Kasumi-1 (cell line): ENCODE data around the gene RAMP3.

Source experiments
- DNase-seq, 2 experiments: peaks; one replicate each; lab custom pipeline; 2025; lab: John Stamatoyannopoulos, UW

The RAMP3 gene

DNA sequence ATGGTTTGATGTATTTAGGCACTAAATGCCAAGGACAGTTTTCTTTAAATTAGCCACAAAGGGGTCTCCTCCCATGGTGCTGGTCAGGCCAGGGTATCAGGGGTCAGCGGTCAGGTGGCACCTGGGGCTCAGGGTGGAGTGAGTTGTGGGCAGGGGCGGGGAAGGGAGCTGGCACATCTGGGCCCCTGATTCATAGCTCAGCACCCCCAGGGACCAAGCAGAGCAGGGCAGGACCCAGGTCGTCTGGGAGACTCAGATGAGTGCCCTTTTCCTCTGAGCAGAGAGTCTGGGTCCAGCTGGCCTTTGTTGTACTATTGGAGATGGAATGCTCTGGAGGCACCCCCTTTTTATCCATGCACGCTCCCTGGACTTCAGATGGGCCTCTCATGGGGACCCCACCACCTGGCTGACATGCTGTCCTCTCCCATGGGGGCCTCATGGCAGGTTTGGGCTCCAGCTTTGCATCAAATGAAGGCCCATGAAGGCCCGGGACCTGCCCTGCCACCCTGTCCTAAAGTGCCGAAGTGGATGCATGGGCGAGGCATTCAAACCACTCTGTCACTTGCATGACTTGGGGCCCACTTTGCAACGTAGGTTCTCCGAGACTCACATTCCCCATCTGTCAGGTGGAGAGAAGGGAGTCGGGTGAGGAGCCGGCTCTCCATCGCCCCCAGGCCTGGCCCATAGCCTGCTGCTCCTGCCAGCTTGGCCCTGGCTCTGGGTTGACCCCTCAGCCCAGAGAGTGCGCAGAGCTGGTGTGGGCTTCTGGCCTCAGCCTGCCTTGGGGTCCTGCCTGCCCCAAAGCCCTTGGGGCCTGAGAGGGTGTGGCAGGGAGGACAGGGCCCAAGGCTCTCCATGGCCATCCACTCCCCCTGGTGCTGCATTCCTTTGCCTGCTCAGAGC, 66.4 kb downstream of the RAMP3 start:
- no peak for DNase-seq

DNA sequence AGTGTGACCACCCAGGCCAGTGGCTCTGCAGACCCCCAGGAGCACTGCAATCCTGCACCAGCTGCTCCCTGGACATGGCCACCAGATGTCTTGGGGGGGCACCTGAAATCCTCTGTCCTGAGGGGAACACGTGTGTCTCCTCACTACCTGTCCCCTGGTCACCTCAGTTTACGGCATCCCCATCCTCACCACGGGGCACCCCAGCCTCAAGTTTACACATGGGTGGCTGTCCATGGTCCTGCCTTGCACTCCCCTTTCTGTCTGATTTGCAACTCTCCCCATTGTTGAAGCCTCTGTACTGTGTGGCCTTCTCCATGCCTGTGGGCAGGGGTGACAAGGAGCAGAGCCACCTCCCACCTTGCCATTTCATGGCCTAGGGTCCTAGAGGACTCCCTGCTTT, 67.2 kb downstream of the RAMP3 start:
- DNase-seq, result peak; percentile 9 to 12

DNA sequence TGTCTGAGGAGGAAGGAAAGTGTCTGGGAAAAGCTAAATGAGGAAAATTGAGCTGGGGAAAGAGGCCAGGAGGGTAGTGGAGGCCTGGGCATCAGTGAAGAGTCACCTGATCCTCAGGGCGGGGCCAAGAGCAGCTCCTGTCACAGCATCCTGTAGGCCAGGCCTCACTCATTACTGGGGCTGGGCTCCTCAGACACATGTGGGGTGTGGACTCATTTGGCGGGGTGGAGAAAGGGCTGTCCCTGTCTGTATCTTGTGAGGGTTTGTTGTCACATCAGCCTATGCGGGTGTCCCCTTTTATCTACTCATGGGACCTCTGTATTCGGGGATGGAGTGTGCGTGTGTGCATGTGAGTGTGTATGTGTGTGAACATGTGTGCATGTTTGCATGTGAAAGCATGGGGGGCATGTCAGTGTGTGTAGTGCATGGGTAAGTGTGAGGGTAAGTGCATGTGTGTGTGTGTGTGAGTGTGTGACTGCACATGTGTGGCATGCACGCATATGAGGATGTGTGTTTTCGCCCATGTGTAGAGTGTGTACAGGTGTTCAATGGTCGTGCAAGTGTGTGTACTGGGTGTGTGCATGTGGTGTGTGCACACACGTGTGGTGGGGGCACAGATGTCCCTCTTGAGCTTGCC, 67.8 kb downstream of the RAMP3 start:
- DNase-seq, result no peak

DNA sequence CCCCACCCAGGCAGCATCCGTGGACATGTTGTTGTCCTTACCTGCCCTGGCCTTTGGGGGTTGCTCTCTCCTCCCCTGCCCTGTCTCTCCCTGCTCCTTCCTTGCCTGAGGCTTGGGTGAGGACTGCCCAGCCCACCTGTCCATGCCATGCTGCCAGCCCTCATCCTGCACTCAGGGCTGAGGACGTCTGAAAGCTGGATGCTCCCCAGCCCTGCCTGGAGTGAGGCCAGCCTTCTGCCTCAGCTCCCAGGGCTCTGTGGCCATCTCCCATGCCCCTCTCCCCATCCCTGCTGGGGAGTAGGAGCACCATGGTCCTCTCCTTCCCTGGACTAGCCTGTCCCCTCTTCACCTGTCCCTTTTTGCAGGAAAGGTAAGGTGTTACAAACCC, 68.4 kb downstream of the RAMP3 start:
- DNase-seq, result no peak

DNA sequence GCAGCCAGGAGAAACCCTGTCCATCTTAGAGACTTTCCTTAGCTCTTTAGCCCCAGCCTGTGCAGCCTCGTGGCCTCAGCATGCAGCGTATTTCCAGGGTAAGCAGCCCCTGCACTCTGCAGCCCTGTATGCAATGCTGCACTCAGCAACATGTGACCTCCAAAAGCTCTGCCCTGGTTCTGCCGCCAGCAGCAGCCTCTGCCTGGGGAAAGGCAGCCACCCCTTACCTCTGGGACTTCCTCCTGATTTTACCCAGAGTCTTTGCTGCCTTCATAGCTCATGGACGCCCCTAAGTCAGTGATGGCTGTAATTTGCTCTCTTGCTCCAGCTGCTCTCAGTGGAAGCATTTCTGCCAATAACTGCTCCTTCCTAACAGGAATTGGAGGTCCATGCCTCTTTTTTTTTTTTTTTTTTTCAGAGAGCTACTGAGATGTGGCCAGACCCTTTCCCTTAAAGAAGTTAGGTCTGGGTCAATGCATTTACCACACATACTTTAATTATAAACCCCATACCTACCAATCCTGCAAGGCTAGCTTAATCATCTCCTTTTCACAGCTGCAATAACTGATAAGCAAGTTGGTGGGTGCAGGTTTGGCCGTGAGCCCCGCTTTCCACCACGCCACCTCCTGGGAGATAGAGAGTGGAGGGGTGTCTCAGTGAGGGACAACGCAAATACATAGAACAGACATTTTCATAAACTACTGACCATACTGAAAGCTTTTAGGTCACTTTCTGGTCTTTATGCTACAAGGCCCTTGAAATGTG, 71.7 kb downstream of the RAMP3 start:
- DNase-seq, result no peak

DNA sequence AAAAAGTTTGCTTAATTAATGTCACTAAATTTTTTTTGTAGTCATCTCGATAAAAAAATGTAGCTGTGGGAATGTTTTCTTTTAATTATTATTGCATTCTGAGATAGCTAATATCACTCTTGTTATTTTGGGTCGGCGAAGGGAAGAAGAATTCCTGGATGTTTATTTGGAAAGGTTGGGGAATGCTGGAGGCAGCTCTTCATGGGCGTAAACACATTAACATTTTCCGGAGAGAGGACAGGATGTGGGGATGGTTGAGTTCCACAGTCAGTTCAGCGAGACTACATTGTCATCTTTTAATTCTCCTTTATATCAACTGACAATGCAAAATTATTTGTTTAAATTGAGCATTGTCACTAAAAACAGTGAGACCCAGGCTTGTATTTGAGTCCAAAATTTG, 72.5 kb downstream of the RAMP3 start:
- DNase-seq, result no peak

DNA sequence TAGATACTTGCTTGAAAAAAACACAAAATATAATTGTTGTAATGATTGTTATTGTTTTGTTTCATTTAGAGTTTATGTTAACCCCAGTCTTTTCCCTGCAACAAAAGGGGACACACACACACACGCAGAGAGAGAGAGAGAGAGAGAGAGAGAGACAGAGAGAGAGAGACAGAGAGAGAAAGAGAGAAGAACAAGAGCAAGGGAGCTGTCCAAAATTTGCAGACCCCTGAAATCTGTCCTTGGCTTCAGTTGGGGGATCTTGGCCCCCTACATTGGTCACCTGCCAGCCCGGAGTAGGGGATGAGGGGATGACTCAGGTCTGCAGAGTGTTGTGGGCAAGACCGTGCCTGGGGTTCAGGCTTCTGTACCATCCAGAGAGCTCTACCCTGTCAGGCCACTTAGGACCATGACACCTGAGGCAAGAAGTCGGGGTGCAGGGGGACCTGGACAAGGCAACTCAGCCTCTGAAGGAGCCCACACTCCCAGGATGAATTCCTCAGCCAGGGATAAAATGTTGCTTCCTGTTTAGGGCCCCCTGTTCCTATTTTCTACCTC, 73.1 kb downstream of the RAMP3 start:
- DNase-seq, result no peak

DNA sequence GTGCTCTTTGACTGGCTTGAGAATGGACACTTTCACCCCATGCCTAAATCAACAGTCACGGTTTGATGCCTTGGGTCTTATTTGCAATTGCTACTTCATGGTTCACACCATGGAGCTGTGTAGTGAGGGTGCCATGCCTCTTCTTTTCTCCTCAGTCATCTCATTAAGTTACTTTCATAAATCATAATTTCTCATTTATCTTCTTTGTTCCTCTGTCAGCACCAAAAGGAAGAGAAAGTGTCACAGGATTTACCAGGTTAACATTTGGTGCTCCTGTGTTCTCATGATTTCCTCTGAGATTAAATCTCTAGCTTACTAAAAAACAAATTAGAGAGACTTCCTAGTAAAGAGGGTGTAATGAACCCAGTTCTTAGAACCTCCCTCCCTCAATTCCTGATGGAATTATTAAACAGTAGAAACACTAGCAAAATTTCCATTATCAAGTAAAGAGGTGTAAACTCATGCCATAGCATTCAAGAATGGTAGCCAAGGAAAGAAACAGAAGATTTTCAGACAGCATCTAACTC, 75.7 kb downstream of the RAMP3 start:
- DNase-seq, result no peak
